ENCODE measurements around the gene FYB1.

Gene FYB1

DNA sequence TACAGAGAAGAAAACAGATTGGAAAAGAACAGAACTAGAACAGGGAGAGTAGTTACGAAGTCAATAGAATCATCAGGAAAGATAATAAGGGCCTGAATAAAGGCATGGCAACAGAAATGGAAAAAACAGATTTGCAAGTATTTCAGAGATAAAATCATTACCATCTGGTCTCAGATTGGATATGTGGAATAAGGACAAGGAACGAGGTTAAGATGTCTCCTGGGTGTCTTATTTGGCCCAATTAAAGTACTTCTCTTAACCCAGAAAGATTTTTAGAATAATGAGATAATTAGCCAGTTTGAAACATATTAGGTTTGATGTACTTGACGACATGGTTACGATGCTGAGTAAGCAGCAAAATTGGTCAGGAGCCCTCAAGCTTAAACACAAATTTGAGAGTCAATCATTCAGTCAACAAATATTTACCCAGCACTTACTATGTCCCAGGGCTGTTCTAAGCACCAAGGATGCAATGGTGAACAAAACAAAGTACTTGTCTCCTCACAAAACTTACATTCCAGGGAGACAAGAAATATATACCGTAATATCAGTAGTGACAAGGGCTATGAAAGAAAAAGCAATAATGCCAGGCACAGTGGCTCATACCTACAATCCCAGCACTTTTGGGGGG lies 163.5 kb downstream of the FYB1 start:
- DNase-seq (ENCODE audit: low read depth in 2 of 2): no peak

Measured in stimulated activated CD8-positive, alpha-beta memory T cell treated with anti-CD3 and anti-CD28 coated beads, Interleukin-7, amount 100 ng/mL, for 1 hour (primary cell).